Neuronal stem cell (in vitro differentiated cells): ENCODE results near the gene MAP3K14.

Experiments
- DNase-seq: peaks from one replicate; pipeline ENCODE4 v3.0.0-alpha.2; 2013; ENCODE audit warnings: low spot score
- H2AFZ ChIP-seq: one replicate; pipeline ENCODE4 v1.6.1; 2013; ENCODE audit warnings: mild to moderate bottlenecking, low read length, inconsistent platforms
- H2AK5ac ChIP-seq: 2 replicates; pipeline ENCODE4 v1.6.1; 2013; ENCODE audit warnings: low read depth, mild to moderate bottlenecking, inconsistent platforms, low read length, moderate library complexity, mixed read lengths
- H2BK120ac ChIP-seq: 2 replicates; pipeline ENCODE4 v1.6.1; 2013; ENCODE audit warnings: low read depth, mild to moderate bottlenecking, inconsistent platforms, low read length, moderate library complexity, mixed read lengths
- H2BK12ac ChIP-seq: one replicate; pipeline ENCODE4 v1.6.1; 2013; ENCODE audit warnings: low read length, inconsistent platforms
- H2BK15ac ChIP-seq: 2 replicates; pipeline ENCODE4 v1.6.1; 2013; ENCODE audit warnings: mild to moderate bottlenecking, low read length, inconsistent platforms, mixed read lengths
- H2BK5ac ChIP-seq: one replicate; pipeline ENCODE4 v1.6.1; 2013; ENCODE audit warnings: inconsistent platforms, mild to moderate bottlenecking, low read length, moderate library complexity
- H3K14ac ChIP-seq: one replicate; pipeline ENCODE4 v1.6.1; 2013; ENCODE audit warnings: low read length, inconsistent platforms
- H3K18ac ChIP-seq: 2 replicates; pipeline ENCODE4 v1.6.1; 2013; ENCODE audit warnings: low read length, inconsistent platforms
- H3K23ac ChIP-seq: 2 replicates; pipeline ENCODE4 v1.6.1; 2013; ENCODE audit warnings: low read depth, mild to moderate bottlenecking, mixed read lengths, low read length, inconsistent platforms; ENCODE audit not compliant: poor library complexity
- H3K27ac ChIP-seq: replicated peaks from 3 replicates; pipeline ENCODE4 v1.5.1; 2013; ENCODE audit warnings: low read length, inconsistent platforms
- H3K27me3 ChIP-seq, 3 experiments: 2 replicates each; pipeline ENCODE4 v1.6.1; 2013; ENCODE audit warnings: low read length in 3 of 3, mild to moderate bottlenecking in 2 of 3, inconsistent platforms in 1 of 3, low read depth in 1 of 3, mixed read lengths in 1 of 3, moderate library complexity in 1 of 3; ENCODE audit not compliant: control insufficient read depth in 3 of 3, insufficient read depth in 3 of 3
- H3K36me3 ChIP-seq, 2 donors: replicated peaks in 1 of 2; 2 replicates each; pipeline ENCODE4 v1.6.1; 2013; ENCODE audit warnings: low read length in 2 of 2; ENCODE audit not compliant: control insufficient read depth in 2 of 2, insufficient read depth in 2 of 2
- H3K4ac ChIP-seq: 2 replicates; pipeline ENCODE4 v1.6.1; 2013; ENCODE audit warnings: inconsistent platforms, mild to moderate bottlenecking, low read length, moderate library complexity
- H3K4me1 ChIP-seq, 2 donors: 1 replicate in 1 of 2; 2 replicates in 1 of 2; pipeline ENCODE4 v1.6.1; 2013; ENCODE audit warnings: low read length in 2 of 2, low read depth in 1 of 2; ENCODE audit not compliant: control insufficient read depth in 2 of 2, insufficient read depth in 1 of 2
- H3K4me2 ChIP-seq: one replicate; pipeline ENCODE4 v1.6.1; 2013; ENCODE audit warnings: mild to moderate bottlenecking, low read length, inconsistent platforms; ENCODE audit not compliant: insufficient read depth, poor library complexity, severe bottlenecking
- H3K4me3 ChIP-seq, 2 donors: 2 replicates each; pipeline ENCODE4 v1.5.1; 2013; ENCODE audit warnings: low read length in 2 of 2, mild to moderate bottlenecking in 2 of 2, inconsistent platforms in 1 of 2, moderate library complexity in 1 of 2
- H3K79me1 ChIP-seq: one replicate; pipeline ENCODE4 v1.6.1; 2013; ENCODE audit warnings: low read depth, mild to moderate bottlenecking, inconsistent platforms, low read length, moderate library complexity
- H3K9ac ChIP-seq: one replicate; pipeline ENCODE4 v1.6.1; 2013; ENCODE audit warnings: mild to moderate bottlenecking, low read depth, low read length, inconsistent platforms; ENCODE audit not compliant: poor library complexity
- H3K9me3 ChIP-seq, 2 donors: replicated peaks in 1 of 2; 2 replicates each; pipeline versions ENCODE3 to v1.6.1; 2013; ENCODE audit warnings: low read length in 2 of 2, mild to moderate bottlenecking in 2 of 2, inconsistent platforms in 1 of 2, low read depth in 1 of 2, mixed read lengths in 1 of 2, moderate library complexity in 1 of 2; ENCODE audit not compliant: control insufficient read depth in 2 of 2, insufficient read depth in 1 of 2
- H4K8ac ChIP-seq: one replicate; pipeline ENCODE4 v1.6.1; 2013; ENCODE audit warnings: low read depth, mild to moderate bottlenecking, inconsistent platforms, low read length, moderate library complexity
- H4K91ac ChIP-seq: one replicate; pipeline ENCODE4 v1.6.1; 2013; ENCODE audit warnings: low read length, low read depth, mild to moderate bottlenecking, inconsistent platforms; ENCODE audit not compliant: poor library complexity
- WGBS, 2 donors: extraction: QIAGEN DNeasy Blood & Tissue Kit; methylation state at CpG; one replicate each; pipeline ENCODE4 v1.1.7; 2013; ENCODE audit warnings: missing lambda C conversion rate in 2 of 2, mixed read lengths in 1 of 2; ENCODE audit not compliant: insufficient read length in 2 of 2, insufficient replicate concordance in 1 of 2; ENCODE audit errors: extremely low coverage in 2 of 2; 5-methylcytosine and 5-hydroxymethylcytosine counted together

MAP3K14 gene

DNA sequence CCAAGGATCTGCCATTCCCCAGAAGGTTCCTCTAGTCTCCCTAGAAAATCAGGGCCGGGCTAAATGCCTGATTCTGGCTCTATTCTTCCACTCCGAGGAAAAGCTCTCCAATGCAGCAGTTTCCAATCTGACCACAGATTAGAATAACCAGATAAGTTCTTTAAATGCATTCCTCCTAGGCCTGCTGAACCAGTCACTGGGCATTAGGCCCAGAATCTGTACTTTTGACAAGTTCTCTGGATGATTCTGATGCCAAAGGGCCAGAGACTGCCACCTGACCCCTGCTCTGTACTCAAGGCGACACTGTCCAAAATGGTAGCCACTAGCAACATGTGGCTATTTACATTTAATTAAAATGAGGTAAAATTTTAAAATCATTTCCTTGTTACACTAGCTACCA is 22.3 kb downstream of the MAP3K14 start:
- Histone ChIP-seq H3K4me1 (peaks cover 5 to 11% of the 10 kb centered on the region in 2 donors), H3K79me1 (peaks cover 1% of the 10 kb centered on the region), H3K9me3 (no peaks in the 10 kb centered on the region), H3K4me3 (no peak overlapping the region), H2BK5ac (no peak overlapping the region), H2BK12ac (no peak overlapping the region), H2BK15ac (no peak overlapping the region), H3K4ac (no peak overlapping the region), H3K27me3 (no peaks in the 10 kb centered on the region), H3K36me3 (peaks cover 5 to 22% of the 10 kb centered on the region in 2 donors), H3K9ac (no peak overlapping the region), H3K4me2 (no peak overlapping the region), H4K8ac (no peak overlapping the region), H3K27ac (no peak overlapping the region), H3K14ac (no peak overlapping the region), H2BK120ac (no peak overlapping the region), H3K23ac (no peak overlapping the region), H4K91ac (no peak overlapping the region), H2AK5ac (no peak overlapping the region), H3K18ac (no peak overlapping the region), H2AFZ (no peak overlapping the region)
- no CpG with 5 or more reads among the region's 3 CpGs for WGBS, 2 donors
- no peak for DNase-seq

DNA sequence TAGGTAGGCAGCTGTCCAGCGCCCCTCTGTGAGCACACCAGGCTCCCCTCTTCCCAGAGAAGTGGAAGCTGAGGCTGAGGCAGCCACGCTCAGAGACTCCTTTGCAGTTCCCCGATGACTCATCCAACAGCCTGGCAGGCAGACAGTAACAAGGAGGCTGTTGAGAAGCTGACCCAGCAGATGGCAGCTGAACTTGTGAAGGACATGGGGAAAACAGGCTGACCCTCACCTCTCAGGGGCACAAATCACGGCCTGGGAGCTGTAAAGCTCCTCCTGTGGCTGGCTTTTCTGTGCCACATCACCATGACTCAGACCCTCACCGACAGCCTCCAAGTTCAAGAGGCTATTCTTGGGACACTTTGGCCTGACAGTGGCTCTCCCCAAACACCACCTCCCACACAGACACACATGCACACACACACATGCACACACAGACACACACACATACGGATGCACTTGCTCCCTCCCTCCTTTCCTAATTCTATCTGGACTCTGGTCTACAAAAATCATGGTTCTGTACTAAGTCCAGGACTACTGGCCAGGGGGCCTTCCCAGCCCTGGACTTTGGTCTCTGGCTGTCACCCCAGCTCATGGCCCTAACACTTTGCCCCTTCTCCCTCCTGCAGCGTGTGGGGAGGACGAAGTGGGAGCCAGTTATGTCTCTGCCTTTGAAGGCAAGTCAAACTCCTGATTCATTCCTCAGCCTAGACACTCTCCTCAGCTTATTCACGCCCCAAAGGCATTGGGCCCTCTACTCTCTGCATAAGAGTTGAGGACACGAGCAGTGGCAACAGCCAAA is 23.2 kb downstream of the MAP3K14 start:
- Histone ChIP-seq H4K91ac (no peak overlapping the region), H3K27me3 (no peaks in the 10 kb centered on the region), H3K4me2 (no peak overlapping the region), H3K18ac (no peak overlapping the region), H3K9me3 (no peaks in the 10 kb centered on the region), H3K4me1 (peaks cover 3 to 6% of the 10 kb centered on the region in 2 donors), H2AFZ (no peak overlapping the region), H3K36me3 (peaks cover 9 to 31% of the 10 kb centered on the region in 2 donors), H3K4me3 (no peak overlapping the region), H3K27ac (no peak overlapping the region), H2BK5ac (peak overlapping the region; percentile 2), H3K14ac (no peak overlapping the region), H2BK15ac (no peak overlapping the region), H3K9ac (no peak overlapping the region), H3K79me1 (peaks cover 1% of the 10 kb centered on the region), H3K23ac (no peak overlapping the region), H4K8ac (no peak overlapping the region), H2BK120ac (no peak overlapping the region), H2BK12ac (no peak overlapping the region), H3K4ac (no peak overlapping the region), H2AK5ac (no peak overlapping the region)
- DNase-seq = no peak
- WGBS, 2 donors = no CpG with 5 or more reads among the region's 10 CpGs

DNA sequence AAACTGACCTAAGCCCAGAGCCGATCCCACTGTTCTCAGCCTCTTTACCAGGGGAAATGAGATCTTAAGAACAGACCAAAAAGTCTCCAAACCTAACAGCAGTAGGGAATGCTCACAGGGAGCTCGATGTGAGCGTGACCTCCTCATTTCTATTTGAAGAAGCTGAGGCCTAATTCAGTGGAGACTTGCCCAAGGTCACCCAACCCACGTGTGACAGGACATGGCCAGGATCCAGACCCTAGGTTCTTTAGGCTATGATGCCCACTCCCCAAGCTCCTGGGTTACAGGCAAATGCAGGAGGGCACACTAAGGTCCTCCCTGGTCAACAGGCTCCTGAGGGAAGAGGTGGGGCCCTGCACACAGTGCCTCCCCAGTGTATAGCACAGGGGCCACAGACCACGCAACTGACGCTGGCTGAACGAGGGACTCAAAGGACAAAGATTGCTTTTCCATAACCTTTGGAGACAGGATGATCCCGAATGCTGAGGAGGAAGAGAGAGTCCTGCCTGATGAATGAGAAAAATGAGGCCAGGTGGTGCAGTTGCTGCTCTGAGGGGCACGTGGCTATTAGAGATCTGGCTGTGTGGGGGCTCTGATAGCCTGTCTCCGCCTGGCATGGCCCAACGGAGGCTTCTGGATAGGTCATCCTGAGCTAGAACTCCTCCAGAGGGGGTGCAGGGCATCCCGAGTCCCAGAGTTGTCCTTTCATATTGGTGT is 24.0 kb downstream of the MAP3K14 start:
- Histone ChIP-seq H2BK5ac (no peak overlapping the region), H4K8ac (no peak overlapping the region), H3K36me3 (peaks cover 9 to 37% of the 10 kb centered on the region in 2 donors), H3K23ac (no peak overlapping the region), H3K4me3 (no peak overlapping the region), H2AK5ac (no peak overlapping the region), H2BK15ac (no peak overlapping the region), H4K91ac (no peak overlapping the region), H3K4ac (no peak overlapping the region), H3K14ac (no peak overlapping the region), H3K4me1 (peaks cover 3 to 6% of the 10 kb centered on the region in 2 donors), H3K9me3 (no peaks in the 10 kb centered on the region), H2BK12ac (no peak overlapping the region), H3K4me2 (no peak overlapping the region), H3K9ac (no peak overlapping the region), H3K79me1 (peaks cover 1% of the 10 kb centered on the region), H3K18ac (no peak overlapping the region), H2AFZ (no peak overlapping the region), H2BK120ac (no peak overlapping the region), H3K27ac (no peak overlapping the region), H3K27me3 (no peaks in the 10 kb centered on the region)
- DNase-seq = no peak
- no CpG with 5 or more reads among the region's 12 CpGs for WGBS, 2 donors

DNA sequence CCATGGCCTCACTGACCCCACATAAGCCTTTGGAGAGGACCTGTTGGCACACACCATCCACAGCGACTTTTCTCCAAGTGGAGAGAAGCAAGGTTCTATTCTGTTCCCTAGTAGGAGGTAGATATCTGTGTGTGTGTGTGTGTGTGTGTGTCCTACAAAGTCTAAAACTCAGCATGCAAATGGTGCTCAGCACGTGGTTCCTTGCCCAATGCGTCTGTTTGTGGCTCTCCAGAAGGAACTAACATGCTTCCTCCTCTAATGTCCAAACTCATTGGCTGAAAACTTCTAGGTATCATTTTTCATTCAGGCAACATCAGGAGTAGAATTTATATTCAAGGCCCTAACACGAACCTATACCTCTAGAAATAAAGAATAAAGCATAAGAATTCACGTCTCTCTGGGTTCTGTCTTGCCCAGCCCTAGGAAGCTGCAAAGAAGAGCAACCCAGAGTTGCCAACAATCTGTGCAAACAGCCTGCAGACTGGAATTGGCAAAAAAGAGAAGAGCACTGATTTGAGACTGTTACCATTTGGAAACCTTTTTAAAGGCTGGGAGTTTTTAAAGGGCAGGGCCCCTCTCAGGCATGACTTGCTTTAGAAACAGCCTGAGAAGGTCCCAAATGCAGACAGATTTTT is 25.5 kb downstream of the MAP3K14 start:
- Histone ChIP-seq H2BK5ac (no peak overlapping the region), H3K27me3 (no peaks in the 10 kb centered on the region), H3K9me3 (no peaks in the 10 kb centered on the region), H4K91ac (no peak overlapping the region), H2BK15ac (no peak overlapping the region), H3K4ac (no peak overlapping the region), H2BK120ac (no peak overlapping the region), H3K18ac (no peak overlapping the region), H3K4me3 (no peak overlapping the region), H2AFZ (no peak overlapping the region), H4K8ac (no peak overlapping the region), H3K14ac (no peak overlapping the region), H3K27ac (no peak overlapping the region), H3K23ac (no peak overlapping the region), H3K4me1 (peaks cover 3 to 6% of the 10 kb centered on the region in 2 donors), H3K9ac (no peak overlapping the region), H2BK12ac (no peak overlapping the region), H3K36me3 (peaks cover 13 to 52% of the 10 kb centered on the region in 2 donors), H3K4me2 (no peak overlapping the region), H2AK5ac (no peak overlapping the region), H3K79me1 (peaks cover 1% of the 10 kb centered on the region)
- no CpG with 5 or more reads among the region's 5 CpGs for WGBS, 2 donors
- no peak for DNase-seq
